H1 (cell line): ENCODE measurements around the gene GPR35. TPM values are rescaled to one million over a fixed set of nuclear protein-coding genes. Genes with fewer than 3 reads are reported as not detected.

ENCODE experiments used
- CTCF ChIA-PET: fragments of 300-600 bp; sonication (Branson Sonifier 250); formaldehyde crosslinking; loops from one replicate; lab custom pipeline; 2021; ENCODE audit not compliant: partially characterized antibody; lab: Charles Lee
- POLR2A ChIA-PET: fragments of 300-600 bp; sonication (Branson Sonifier 250); formaldehyde crosslinking; loops from one replicate; lab custom pipeline; 2021; ENCODE audit warnings: inconsistent platforms; ENCODE audit not compliant: partially characterized antibody; lab: Charles Lee
- DNase-seq, 2 experiments: peaks; one replicate each; pipeline versions ENCODE4 v3.0.0 to v3.0.0-alpha.2; 2010 to 2022; ENCODE audit warnings: low spot score in 2 of 2, low read depth in 1 of 2, mixed read lengths in 1 of 2
- FAIRE-seq: peaks from 2 replicates; lab custom pipeline; 2011; peaks lifted over from hg19 to GRCh38; lab: Jason Lieb, UNC
- H2AFZ ChIP-seq: 2 replicates; pipeline ENCODE4 v1.8.1; 2012; ENCODE audit warnings: low read length, inconsistent platforms
- H2AK5ac ChIP-seq: 2 replicates; pipeline ENCODE4 v1.6.1; 2013; ENCODE audit warnings: low read depth, low read length
- H2BK120ac ChIP-seq: replicated peaks from 2 replicates; pipeline ENCODE3; 2013; ENCODE audit warnings: low read depth, low read length, inconsistent platforms
- H2BK12ac ChIP-seq: 2 replicates; pipeline ENCODE4 v1.6.1; 2013; ENCODE audit warnings: low read depth, low read length
- H2BK15ac ChIP-seq: 2 replicates; pipeline ENCODE4 v1.6.1; 2013; ENCODE audit warnings: low read length
- H2BK20ac ChIP-seq: 2 replicates; pipeline ENCODE4 v1.6.1; 2013; ENCODE audit warnings: low read length
- H2BK5ac ChIP-seq: 2 replicates; pipeline ENCODE4 v1.6.1; 2013; ENCODE audit warnings: low read depth, low read length
- H3K14ac ChIP-seq: 2 replicates; pipeline ENCODE4 v1.6.1; 2013; ENCODE audit warnings: inconsistent platforms; ENCODE audit not compliant: insufficient read length
- H3K18ac ChIP-seq: 2 replicates; pipeline ENCODE4 v1.6.1; 2013; ENCODE audit warnings: low read length; ENCODE audit errors: extremely low read depth
- H3K23ac ChIP-seq: 2 replicates; pipeline ENCODE4 v1.6.1; 2013; ENCODE audit warnings: inconsistent platforms; ENCODE audit not compliant: insufficient read length
- H3K23me2 ChIP-seq: 2 replicates; pipeline ENCODE4 v1.6.1; 2013; ENCODE audit warnings: low read depth, low read length
- H3K27ac ChIP-seq: 2 replicates; pipeline ENCODE4 v1.6.1; 2011; ENCODE audit warnings: low read depth, low read length, inconsistent platforms
- H3K27me3 ChIP-seq, 4 experiments: replicated peaks in 1 of 4; 1 replicate in 1 of 4; 2 replicates in 3 of 4; pipeline versions ENCODE4 v1.6.1 to v1.8.1; 2011 to 2013; ENCODE audit warnings: low read length in 3 of 4, mild to moderate bottlenecking in 3 of 4, inconsistent platforms in 2 of 4, mixed read lengths in 2 of 4, moderate library complexity in 1 of 4; ENCODE audit not compliant: control insufficient read depth in 3 of 4, insufficient read depth in 3 of 4; ENCODE audit errors: extremely low read depth in 1 of 4
- H3K36me3 ChIP-seq, 4 experiments: 2 replicates each; pipeline versions ENCODE4 v1.6.1 to v1.8.1; 2011 to 2013; ENCODE audit warnings: mild to moderate bottlenecking in 4 of 4, low read length in 3 of 4, moderate library complexity in 2 of 4, control low read depth in 1 of 4, inconsistent platforms in 1 of 4; ENCODE audit not compliant: insufficient read depth in 4 of 4, control insufficient read depth in 2 of 4
- H3K4ac ChIP-seq: replicated peaks from 2 replicates; pipeline ENCODE3; 2013; ENCODE audit warnings: low read length, low read depth, mixed read lengths, inconsistent platforms; ENCODE audit not compliant: insufficient read length
- H3K4me1 ChIP-seq, 4 experiments: replicated peaks in 1 of 4; 1 replicate in 1 of 4; 2 replicates in 3 of 4; pipeline versions ENCODE4 v1.6.1 to v1.8.1; 2011 to 2013; ENCODE audit warnings: low read length in 3 of 4, inconsistent platforms in 2 of 4, mixed read lengths in 1 of 4; ENCODE audit not compliant: insufficient read depth in 4 of 4, control insufficient read depth in 3 of 4
- H3K4me2 ChIP-seq, 2 experiments: 2 replicates each; pipeline versions ENCODE4 v1.6.1 to v1.8.1; 2011 to 2013; ENCODE audit warnings: low read depth in 2 of 2, low read length in 2 of 2, control low read depth in 1 of 2, inconsistent platforms in 1 of 2, mild to moderate bottlenecking in 1 of 2; ENCODE audit not compliant: insufficient read depth in 1 of 2
- H3K4me3 ChIP-seq, 4 experiments: fragments of 200-600, 300-600 bp in 1 of 4; sonication (generic), shearing (Covaris generic), sonication (Bioruptor Twin) in 1 of 4; 2 replicates each; pipeline versions ENCODE4 v1.5.1 to v1.8.1; 2011 to 2016; ENCODE audit warnings: low read length in 4 of 4, low read depth in 3 of 4, control low read depth in 2 of 4, inconsistent platforms in 2 of 4, mild to moderate bottlenecking in 2 of 4, mixed read lengths in 1 of 4, moderate library complexity in 1 of 4; ENCODE audit not compliant: insufficient read depth in 2 of 4; ENCODE audit errors: extremely low read depth in 1 of 4
- H3K56ac ChIP-seq: replicated peaks from 2 replicates; pipeline ENCODE3; 2013; ENCODE audit warnings: low read depth, mild to moderate bottlenecking, mixed read lengths, low read length, inconsistent platforms; ENCODE audit not compliant: insufficient read length
- H3K79me1 ChIP-seq: 2 replicates; pipeline ENCODE4 v1.6.1; 2013; ENCODE audit warnings: low read depth, low read length, control low read depth
- H3K79me2 ChIP-seq, 2 experiments: 2 replicates each; pipeline versions ENCODE4 v1.6.1 to v1.8.1; 2012 to 2013; ENCODE audit warnings: low read length in 2 of 2, mild to moderate bottlenecking in 2 of 2, inconsistent platforms in 1 of 2; ENCODE audit not compliant: insufficient read depth in 2 of 2, control insufficient read depth in 1 of 2
- H3K9ac ChIP-seq, 4 experiments: replicated peaks in 1 of 4; 1 replicate in 1 of 4; 2 replicates in 3 of 4; pipeline versions ENCODE4 v1.6.1 to v1.8.1; 2011 to 2013; ENCODE audit warnings: low read depth in 3 of 4, low read length in 3 of 4, control low read depth in 2 of 4, mild to moderate bottlenecking in 2 of 4, moderate library complexity in 2 of 4, inconsistent platforms in 1 of 4; ENCODE audit errors: extremely low read depth in 1 of 4
- H3K9me3 ChIP-seq, 2 experiments: 2 replicates each; pipeline versions ENCODE4 v1.6.1 to v1.8.1; 2012 to 2013; ENCODE audit warnings: mild to moderate bottlenecking in 2 of 2, moderate library complexity in 2 of 2, control low read depth in 1 of 2, inconsistent platforms in 1 of 2, low read depth in 1 of 2, low read length in 1 of 2, mixed read lengths in 1 of 2; ENCODE audit not compliant: insufficient read depth in 2 of 2
- H4K20me1 ChIP-seq, 2 experiments: replicated peaks in 1 of 2; 2 replicates each; pipeline versions ENCODE3 to v1.8.1; 2011 to 2013; ENCODE audit warnings: inconsistent platforms in 2 of 2, low read length in 2 of 2, mild to moderate bottlenecking in 1 of 2; ENCODE audit not compliant: insufficient read depth in 2 of 2, control insufficient read depth in 1 of 2
- H4K5ac ChIP-seq: 2 replicates; pipeline ENCODE4 v1.6.1; 2013; ENCODE audit warnings: low read length, low read depth, mixed read lengths, inconsistent platforms; ENCODE audit not compliant: insufficient read length
- H4K8ac ChIP-seq: 2 replicates; pipeline ENCODE4 v1.8.0; 2013; ENCODE audit warnings: mild to moderate bottlenecking, moderate library complexity, low read length, inconsistent platforms; ENCODE audit not compliant: insufficient read depth; ENCODE audit errors: extremely low read depth
- H4K91ac ChIP-seq: replicated peaks from 2 replicates; pipeline ENCODE3; 2013; ENCODE audit warnings: low read length, mixed read lengths, inconsistent platforms; ENCODE audit not compliant: insufficient read length
- EGR1 ChIP-seq: IDR thresholded peaks from 2 replicates; pipeline ENCODE4 v1.6.1; 2011; ENCODE audit warnings: low read depth, low read length, borderline replicate concordance
- GTF2F1 ChIP-seq: IDR thresholded peaks from 2 replicates; pipeline ENCODE4 v1.6.1; 2012; ENCODE audit warnings: low read depth, low read length, improper control_type of control experiment, borderline replicate concordance
- KDM4A ChIP-seq: IDR thresholded peaks from one replicate; pipeline ENCODE4 v1.7.1; 2012; ENCODE audit warnings: low read depth, mild to moderate bottlenecking, moderate library complexity, low read length, inconsistent platforms; ENCODE audit not compliant: severe bottlenecking
- SAP30 ChIP-seq: fragments of 300-600 bp; sonication (generic); IDR thresholded peaks from 2 replicates; pipeline ENCODE4 v1.7.1; 2012; ENCODE audit warnings: low read length, moderate library complexity, mild to moderate bottlenecking, inconsistent platforms; ENCODE audit not compliant: insufficient read depth, insufficient replicate concordance
- SUZ12 ChIP-seq: fragments of 200-600 bp; sonication (generic); IDR thresholded peaks from 2 replicates; pipeline ENCODE4 v1.6.1; 2012; ENCODE audit warnings: mild to moderate bottlenecking, inconsistent platforms, low read length, moderate library complexity, mixed read lengths
- TAF7 ChIP-seq: optimal IDR thresholded peaks from 2 replicates; pipeline ENCODE3; 2011; ENCODE audit warnings: low read depth, mild to moderate bottlenecking, inconsistent platforms, low read length, moderate library complexity, borderline replicate concordance
- WGBS, 2 experiments: shearing (Covaris generic) in 1 of 2; methylation state at CpG; one replicate each; pipeline versions ENCODE4 v1.1.6 to v1.1.7; 2013 to 2015; ENCODE audit warnings: low lambda C conversion rate in 2 of 2, mixed read lengths in 2 of 2, inconsistent platforms in 1 of 2, low coverage in 1 of 2, missing lambda C conversion rate in 1 of 2; ENCODE audit not compliant: insufficient replicate concordance in 2 of 2, insufficient coverage in 1 of 2, insufficient read length in 1 of 2; ENCODE audit errors: extremely low coverage in 1 of 2, missing lambda C conversion rate in 1 of 2; 5-methylcytosine and 5-hydroxymethylcytosine counted together
- polyA plus RNA-seq, 7 experiments: library from polyadenylated mRNA; depleted of rRNA in 3 of 7; stranded (reverse) in 5 of 7; unstranded in 2 of 7; fragments of >200 nt in 5 of 7; fragments of 200-250 nt in 2 of 7; gene quantifications; 1 replicate in 5 of 7; 2 replicates in 1 of 7; 4 replicates in 1 of 7; pipeline versions ENCODE4 v1.2.1 to v1.2.3, GENCODE V29; 2011 to 2013; ENCODE audit warnings: missing spikeins in 2 of 7, mixed read lengths in 2 of 7
- total RNA-seq: library from RNA; stranded (reverse); fragmentation: NEBNext Ultra II Directional; extraction: Animal tissue kit (Norgen Biotek cat#: 25700); gene quantifications from 2 replicates; pipeline ENCODE4 v1.2.1, GENCODE V29; 2021

The GPR35 gene
- total and polyA plus RNA-seq, 2 of the 8 experiments (the other 6 are each of a cell fraction or from before 2014, with no cell fraction given), result 0.47 TPM; not detected in 1

GRCh38 chr2:240586919-240587800 lies 38.1 kb upstream of the GPR35 start:
- CTCF ChIA-PET, result interaction anchor here (1.2 to 5.1 kb wide), 6 partner anchors 9 to 30 kb away, joined by 3 to 37 read pairs (median 8); partner anchors contain the start of gene ANKMY1
- no peak overlapping the region; the same call in 1 of the 2 replicates for H3K18ac ChIP-seq
- peaks cover 20% of the 10 kb centered on the region for H3K79me1 ChIP-seq
- H3K56ac ChIP-seq, result no peak overlapping the region
- no peaks in the 10 kb centered on the region for H3K9me3 ChIP-seq
- peaks cover 12% of the 10 kb centered on the region; the same call in 1 of the 2 replicates for H3K23me2 ChIP-seq
- H2BK20ac ChIP-seq, result no peak overlapping the region
- peaks cover 4 to 49% of the 10 kb centered on the region in 2 experiments; a peak in 3 of 4 replicates for H3K79me2 ChIP-seq
- H3K27me3 ChIP-seq, result no peaks in the 10 kb centered on the region
- H2BK15ac ChIP-seq, result no peak overlapping the region
- peaks cover 5 to 33% of the 10 kb centered on the region in 2 experiments for H4K20me1 ChIP-seq
- H3K4me1 ChIP-seq, result peaks cover 0 to 14% (median 11%) of the 10 kb centered on the region in 4 experiments; a peak in 6 of 7 replicates
- no peak overlapping the region for H3K27ac ChIP-seq
- H3K36me3 ChIP-seq, result peaks cover 0 to 8% (median 5%) of the 10 kb centered on the region in 4 experiments; a peak in 4 of 8 replicates
- 5% methylated on average over 59 of the region's 62 CpGs; no CpG with 5 or more reads in 1 of the 2 experiments for WGBS, 2 experiments
- H3K4ac ChIP-seq, result no peak overlapping the region
- H3K4me3 ChIP-seq, result peak overlapping the region; percentile 94 to 97 (median 95)
- no peak overlapping the region for H2BK5ac ChIP-seq
- H4K91ac ChIP-seq, result no peak overlapping the region
- no peak overlapping the region for H4K5ac ChIP-seq
- no peak overlapping the region for H3K14ac ChIP-seq
- no peak for DNase-seq
- H2AK5ac ChIP-seq, result peak overlapping the region; percentile 76; the same call in 1 of the 2 replicates
- H4K8ac ChIP-seq, result peak overlapping the region; percentile 48; the same call in 1 of the 2 replicates
- H2BK120ac ChIP-seq, result no peak overlapping the region
- H2AFZ ChIP-seq, result no peak overlapping the region
- H3K4me2 ChIP-seq, result peak overlapping the region; percentile 77 to 95
- POLR2A ChIA-PET, result interaction anchor here (0.9 to 3.2 kb wide), 10 partner anchors 7 to 144 kb away, joined by 3 to 21 read pairs (median 5); partner anchors contain the start of gene RNPEPL1
- no peak overlapping the region for H2BK12ac ChIP-seq
- no peak overlapping the region for H3K23ac ChIP-seq
- peak; percentile 35 for TF ChIP-seq SAP30
- peak; percentile 11 for TF ChIP-seq TAF7
- no peak for TF ChIP-seq GTF2F1
- TF ChIP-seq SUZ12, result no peak
- TF ChIP-seq KDM4A, result peak; percentile 70
- no peak for TF ChIP-seq EGR1
- FAIRE-seq, result no peak
- peak overlapping the region; percentile 34 to 75 (median 42); a peak in 5 of 7 replicates for H3K9ac ChIP-seq
